B cell (primary cell): ENCODE data around the gene NFATC1. TPM values are rescaled to one million over a fixed set of nuclear protein-coding genes. Genes with fewer than 3 reads are reported as not detected.

Experiments
- ATAC-seq: fragments of 200-7000 bp; cut with Tn5 transposase; one replicate; pipeline ENCODE4 v1.10.0; 2021; ENCODE audit warnings: low read depth, mild to moderate bottlenecking, moderate number of reproducible peaks, moderate library complexity
- CTCF ChIA-PET: fragments of 350-600 bp; sonication (Branson Sonifier 250); formaldehyde crosslinking; loops from one replicate; lab custom pipeline; 2021; ENCODE audit warnings: antibody characterized with exemption, inconsistent platforms; lab: Charles Lee
- POLR2A ChIA-PET: fragments of 350-600 bp; sonication (Branson Sonifier 250); formaldehyde crosslinking; loops from one replicate; lab custom pipeline; 2021; ENCODE audit warnings: antibody characterized with exemption; lab: Charles Lee
- DNase-seq: peaks from one replicate; pipeline ENCODE4 v3.0.0; 2013
- H2AFZ ChIP-seq: 2 replicates; pipeline ENCODE4 v1.6.1; 2012; ENCODE audit warnings: mild to moderate bottlenecking, low read depth, low read length; ENCODE audit not compliant: insufficient read depth, poor library complexity, severe bottlenecking
- H3K27ac ChIP-seq, 2 donors: 1 replicate in 1 of 2; 2 replicates in 1 of 2; pipeline ENCODE4 v1.5.1; 2012 to 2013; ENCODE audit warnings: low read length in 2 of 2, mild to moderate bottlenecking in 2 of 2, moderate library complexity in 1 of 2
- H3K27me3 ChIP-seq, 4 experiments: fragments of 200-600 bp in 1 of 4; sonication (generic) in 1 of 4; replicated peaks in 1 of 4; 1 replicate in 2 of 4; 2 replicates in 2 of 4; pipeline versions ENCODE4 v1.6.1 to v1.7.0; 2013 to 2016; ENCODE audit warnings: low read length in 3 of 4, mild to moderate bottlenecking in 2 of 4, mixed read lengths in 1 of 4, moderate library complexity in 1 of 4; ENCODE audit not compliant: insufficient read depth in 4 of 4, control insufficient read depth in 3 of 4; ENCODE audit errors: control extremely low read depth in 1 of 4
- H3K36me3 ChIP-seq, 2 experiments: replicated peaks in 1 of 2; 1 replicate in 1 of 2; 2 replicates in 1 of 2; pipeline versions ENCODE4 v1.6.1 to v1.7.1; 2013; ENCODE audit warnings: low read length in 1 of 2; ENCODE audit not compliant: insufficient read depth in 2 of 2, control insufficient read depth in 1 of 2; ENCODE audit errors: control extremely low read depth in 1 of 2, extremely low read depth in 1 of 2
- H3K4me1 ChIP-seq, 2 donors: fragments of 200-600 bp in 1 of 2; sonication (generic) in 1 of 2; 1 replicate in 1 of 2; 2 replicates in 1 of 2; pipeline versions ENCODE4 v1.5.1 to v1.6.1; 2013 to 2017; ENCODE audit warnings: low read length in 2 of 2; ENCODE audit not compliant: control insufficient read depth in 2 of 2, insufficient read depth in 2 of 2
- H3K4me2 ChIP-seq: replicated peaks from 2 replicates; pipeline ENCODE3; 2012; ENCODE audit warnings: mild to moderate bottlenecking, low read depth, low read length; ENCODE audit not compliant: poor library complexity, severe bottlenecking
- H3K4me3 ChIP-seq, 5 experiments: fragments of 200-600 bp in 1 of 5; sonication (generic) in 1 of 5; 1 replicate in 3 of 5; 2 replicates in 2 of 5; pipeline versions ENCODE4 v1.5.1 to v1.7.0; 2011 to 2016; ENCODE audit warnings: low read length in 4 of 5, mild to moderate bottlenecking in 4 of 5, low read depth in 2 of 5, control low read depth in 1 of 5, moderate library complexity in 1 of 5; ENCODE audit not compliant: insufficient read depth in 1 of 5; ENCODE audit errors: control extremely low read depth in 1 of 5, extremely low read depth in 1 of 5
- H3K79me2 ChIP-seq: fragments of 200-600 bp; sonication (generic); one replicate; pipeline ENCODE4 v1.6.0; 2016; ENCODE audit warnings: low read length; ENCODE audit not compliant: control insufficient read depth, insufficient read depth
- H3K9ac ChIP-seq: fragments of 200-600 bp; sonication (generic); 2 replicates; pipeline ENCODE4 v1.6.1; 2017; ENCODE audit warnings: mild to moderate bottlenecking, low read length, moderate library complexity
- H3K9me3 ChIP-seq, 3 donors: one replicate each; pipeline versions ENCODE4 v1.6.1 to v1.7.1; 2013; ENCODE audit warnings: low read length in 2 of 3; ENCODE audit not compliant: control insufficient read depth in 2 of 3, insufficient read depth in 1 of 3; ENCODE audit errors: control extremely low read depth in 1 of 3
- H4K20me1 ChIP-seq: 2 replicates; pipeline ENCODE4 v1.6.0; 2012; ENCODE audit warnings: mild to moderate bottlenecking, low read length; ENCODE audit not compliant: insufficient read depth, control insufficient read depth, poor library complexity, severe bottlenecking
- H3K27ac Mint-ChIP-seq: one replicate; pipeline ENCODE4 v1.8.0; 2021; ENCODE audit warnings: mixed read lengths
- H3K27me3 Mint-ChIP-seq: one replicate; pipeline ENCODE4 v1.8.0; 2021; ENCODE audit warnings: mixed read lengths
- H3K4me1 Mint-ChIP-seq: one replicate; pipeline ENCODE4 v1.8.0; 2021; ENCODE audit warnings: mixed read lengths
- H3K4me3 Mint-ChIP-seq: one replicate; pipeline ENCODE4 v1.8.0; 2021; ENCODE audit warnings: mixed read lengths
- H3K9me3 Mint-ChIP-seq: one replicate; pipeline ENCODE4 v1.8.0; 2022; ENCODE audit warnings: mixed read lengths; ENCODE audit not compliant: insufficient read depth
- EZH2 ChIP-seq: IDR thresholded peaks from 2 replicates; pipeline ENCODE4 v1.6.1; 2012; ENCODE audit warnings: borderline replicate concordance, low read depth, mild to moderate bottlenecking, moderate library complexity, low read length; ENCODE audit not compliant: insufficient read depth, poor library complexity, severe bottlenecking
- WGBS: methylation state at CpG from one replicate; pipeline ENCODE4 v1.1.5; 2013; ENCODE audit warnings: missing lambda C conversion rate; ENCODE audit not compliant: insufficient coverage; 5-methylcytosine and 5-hydroxymethylcytosine counted together
- intact Hi-C: fragments of 100-400 bp; cut with micrococcal nuclease; formaldehyde crosslinking; loops from one replicate; pipeline ENCODE4 v1.10.0; 2022
- polyA plus RNA-seq: library from polyadenylated mRNA; depleted of rRNA; stranded (reverse); fragments of >200 nt; gene quantifications from 2 replicates; pipeline ENCODE4 v1.2.3, GENCODE V29; 2012
- total RNA-seq, 2 donors: library from RNA; stranded (reverse); fragments of 120-200 nt in 1 of 2; gene quantifications; 1 replicate in 1 of 2; 2 replicates in 1 of 2; pipeline versions ENCODE4 v1.2.3 to v1.2.4, GENCODE V29; 2013 to 2022
- TF ChIP-seq, protein P1 (sequence below): fragments of 200-600 bp; IDR thresholded peaks from one replicate; pipeline ENCODE4 v1.8.0; 2022; ENCODE audit warnings: antibody characterized with exemption, mild to moderate bottlenecking

The NFATC1 gene
- total and polyA plus RNA-seq, 2 donors (not counting 1 experiment from before 2014, with no cell fraction given): 32.2 to 108 TPM

DNA sequence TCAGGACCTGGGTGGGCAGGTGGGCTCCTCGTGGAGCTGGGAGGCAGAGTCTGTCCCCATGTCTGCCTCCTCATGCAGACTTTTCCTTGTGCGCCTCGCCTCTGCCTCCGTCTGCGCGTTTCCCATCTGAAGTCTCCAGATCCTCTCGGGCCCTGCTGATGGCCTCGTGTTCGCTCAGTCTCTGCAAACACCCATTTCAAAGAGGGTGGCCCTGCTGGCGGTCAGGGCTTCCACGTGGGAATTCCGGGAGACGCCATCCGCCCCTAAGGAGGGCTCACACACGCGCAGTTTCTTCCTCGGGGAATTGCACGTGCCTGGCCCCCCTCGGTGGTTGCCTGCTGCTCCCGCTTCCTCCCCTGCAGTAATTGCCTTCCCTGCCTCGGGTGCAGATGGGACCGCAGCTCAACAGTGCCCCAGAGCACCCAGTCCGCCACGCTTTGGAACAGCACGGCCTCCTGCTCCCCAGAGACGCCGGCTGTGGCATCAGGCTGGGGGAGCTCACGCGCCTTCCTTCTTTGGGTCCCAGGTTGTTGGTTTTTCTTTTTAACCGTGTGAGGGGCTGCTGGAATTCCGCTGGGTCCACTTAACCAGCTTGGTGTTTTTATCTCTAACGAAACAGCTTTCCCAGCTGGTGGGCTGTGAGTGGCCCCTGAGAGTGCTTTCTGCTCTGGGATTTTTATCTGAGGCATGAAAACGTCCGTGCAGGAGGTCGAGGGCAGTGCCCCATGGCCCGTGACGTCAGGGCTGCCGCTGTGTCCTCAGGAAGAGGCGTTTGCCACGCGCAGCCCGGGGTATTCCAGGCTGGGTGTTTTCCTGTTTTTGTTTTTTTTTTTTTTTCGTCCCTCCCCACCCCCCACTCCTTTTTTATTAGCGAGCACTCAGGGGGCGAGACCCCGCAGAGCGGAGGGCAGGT is 16.1 kb downstream of the NFATC1 start:
- no peak overlapping the region for H3K4me3 ChIP-seq
- no peak overlapping the region for H2AFZ ChIP-seq
- H3K4me2 ChIP-seq: no peak overlapping the region
- ATAC-seq (no peak), DNase-seq (no peak)
- H3K9me3 Mint-ChIP-seq: no peaks in the 10 kb centered on the region
- no peak overlapping the region for H3K27ac Mint-ChIP-seq
- no peak overlapping the region for H3K4me3 Mint-ChIP-seq
- no peaks in the 10 kb centered on the region for H3K27me3 Mint-ChIP-seq
- no peaks in the 10 kb centered on the region for H3K9me3 ChIP-seq
- peaks cover 3 to 70% of the 10 kb centered on the region in 2 experiments for H3K36me3 ChIP-seq
- no peak overlapping the region for H3K27ac ChIP-seq
- no peaks in the 10 kb centered on the region for H3K27me3 ChIP-seq
- CTCF ChIA-PET: no interaction called here
- H3K79me2 ChIP-seq: peaks cover 98% of the 10 kb centered on the region
- peaks cover 32% of the 10 kb centered on the region for H3K4me1 Mint-ChIP-seq
- H4K20me1 ChIP-seq: peaks cover 82% of the 10 kb centered on the region
- TF ChIP-seq, protein P1, sequence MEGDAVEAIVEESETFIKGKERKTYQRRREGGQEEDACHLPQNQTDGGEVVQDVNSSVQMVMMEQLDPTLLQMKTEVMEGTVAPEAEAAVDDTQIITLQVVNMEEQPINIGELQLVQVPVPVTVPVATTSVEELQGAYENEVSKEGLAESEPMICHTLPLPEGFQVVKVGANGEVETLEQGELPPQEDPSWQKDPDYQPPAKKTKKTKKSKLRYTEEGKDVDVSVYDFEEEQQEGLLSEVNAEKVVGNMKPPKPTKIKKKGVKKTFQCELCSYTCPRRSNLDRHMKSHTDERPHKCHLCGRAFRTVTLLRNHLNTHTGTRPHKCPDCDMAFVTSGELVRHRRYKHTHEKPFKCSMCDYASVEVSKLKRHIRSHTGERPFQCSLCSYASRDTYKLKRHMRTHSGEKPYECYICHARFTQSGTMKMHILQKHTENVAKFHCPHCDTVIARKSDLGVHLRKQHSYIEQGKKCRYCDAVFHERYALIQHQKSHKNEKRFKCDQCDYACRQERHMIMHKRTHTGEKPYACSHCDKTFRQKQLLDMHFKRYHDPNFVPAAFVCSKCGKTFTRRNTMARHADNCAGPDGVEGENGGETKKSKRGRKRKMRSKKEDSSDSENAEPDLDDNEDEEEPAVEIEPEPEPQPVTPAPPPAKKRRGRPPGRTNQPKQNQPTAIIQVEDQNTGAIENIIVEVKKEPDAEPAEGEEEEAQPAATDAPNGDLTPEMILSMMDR: no peak
- no peak for TF ChIP-seq EZH2
- H3K4me1 ChIP-seq: peaks cover 3 to 4% of the 10 kb centered on the region in 2 donors
- POLR2A ChIA-PET: no interaction called here
- H3K9ac ChIP-seq: no peak overlapping the region
- 97% methylated on average over 38 of the region's 47 CpGs for WGBS
- intact Hi-C loops: no loop called here

DNA sequence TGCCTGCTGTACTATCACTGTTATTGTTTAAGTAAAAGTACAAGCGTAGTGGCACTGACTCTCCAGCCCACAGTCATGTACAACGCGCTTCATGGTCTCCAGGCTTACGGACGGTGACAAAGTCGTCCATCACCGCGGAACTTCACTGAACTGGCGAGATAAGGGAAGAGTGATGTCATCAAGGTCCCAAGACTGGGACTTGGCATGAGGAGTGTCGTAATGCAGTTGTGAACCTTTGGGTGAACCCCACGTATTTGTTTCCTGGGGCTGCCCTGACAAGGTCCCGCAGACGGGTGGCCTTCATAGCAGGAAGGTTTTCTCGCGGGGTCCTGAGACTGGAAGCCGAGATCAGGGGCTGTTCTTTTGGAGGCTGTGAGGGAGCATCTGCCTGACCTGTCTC is 17.3 kb downstream of the NFATC1 start:
- Histone ChIP-seq H3K79me2 (peaks cover 94% of the 10 kb centered on the region), H3K9ac (no peak overlapping the region), H3K4me3 (no peak overlapping the region), H4K20me1 (peaks cover 87% of the 10 kb centered on the region), H2AFZ (no peak overlapping the region), H3K27me3 (no peaks in the 10 kb centered on the region), H3K36me3 (peaks cover 3 to 61% of the 10 kb centered on the region in 2 experiments), H3K9me3 (no peaks in the 10 kb centered on the region), H3K27ac (no peak overlapping the region), H3K4me2 (no peak overlapping the region), H3K4me1 (no peaks in the 10 kb centered on the region)
- no peaks in the 10 kb centered on the region for H3K9me3 Mint-ChIP-seq
- CTCF ChIA-PET: no interaction called here
- peaks cover 22% of the 10 kb centered on the region for H3K4me1 Mint-ChIP-seq
- H3K27ac Mint-ChIP-seq: no peak overlapping the region
- POLR2A ChIA-PET: no interaction called here
- no peak for ATAC-seq
- 94% methylated on average over 12 of the region's 16 CpGs for WGBS
- intact Hi-C loops: no loop called here
- no peaks in the 10 kb centered on the region for H3K27me3 Mint-ChIP-seq
- DNase-seq: no peak
- no peak overlapping the region for H3K4me3 Mint-ChIP-seq
- TF ChIP-seq, protein P1: no peak
- TF ChIP-seq EZH2: no peak
